Endothelial cell of umbilical vein (primary cell): ENCODE data around the gene ANKRD40CL. TPM values are rescaled to one million over a fixed set of nuclear protein-coding genes. Genes with fewer than 3 reads are reported as not detected.

Experiments
- BruUV-seq: library from RNA; stranded (reverse); fragments of 400-500 nt; replicated peaks from 2 replicates; lab custom pipeline; 2021; lab: Mats Ljungman, UMichigan
- CTCF ChIA-PET: fragments of 300-600, 350-600 bp; sonication (Branson Sonifier 250); formaldehyde crosslinking; loops from one replicate; lab custom pipeline; 2021; ENCODE audit warnings: antibody characterized with exemption, inconsistent platforms; lab: Charles Lee
- POLR2A ChIA-PET: fragments of 300-600, 350-600 bp; sonication (Branson Sonifier 250); formaldehyde crosslinking; loops from one replicate; lab custom pipeline; 2021; ENCODE audit warnings: antibody characterized with exemption, inconsistent platforms; lab: Charles Lee
- DNase-seq: peaks from one replicate; pipeline ENCODE4 v3.0.0-alpha.2; 2011; ENCODE audit warnings: low read depth, low spot score
- FAIRE-seq: peaks from 2 replicates; lab custom pipeline; 2011; peaks lifted over from hg19 to GRCh38; lab: Jason Lieb, UNC
- H2AFZ ChIP-seq: 2 replicates; pipeline ENCODE4 v1.6.0; 2012; ENCODE audit warnings: low read depth, low read length, control low read depth, inconsistent platforms
- H3K27ac ChIP-seq: 2 replicates; pipeline ENCODE4 v1.5.1; 2011; ENCODE audit warnings: low read depth, mild to moderate bottlenecking, control low read depth, low read length, moderate library complexity; ENCODE audit not compliant: insufficient read depth
- H3K27me3 ChIP-seq, 2 experiments: 2 replicates each; pipeline versions ENCODE4 v1.6.0 to v1.6.1; 2011; ENCODE audit warnings: low read length in 2 of 2, mixed read lengths in 1 of 2; ENCODE audit not compliant: control insufficient read depth in 2 of 2, insufficient read depth in 2 of 2
- H3K36me3 ChIP-seq, 2 experiments: 2 replicates in 1 of 2; 3 replicates in 1 of 2; pipeline ENCODE4 v1.5.1; 2011; ENCODE audit warnings: low read length in 2 of 2, mild to moderate bottlenecking in 1 of 2, moderate library complexity in 1 of 2; ENCODE audit not compliant: control insufficient read depth in 2 of 2, insufficient read depth in 2 of 2; ENCODE audit errors: extremely low read depth in 1 of 2
- H3K4me1 ChIP-seq: 3 replicates; pipeline ENCODE4 v1.5.1; 2011; ENCODE audit warnings: mild to moderate bottlenecking, low read length; ENCODE audit not compliant: control insufficient read depth, insufficient read depth; ENCODE audit errors: extremely low read depth
- H3K4me2 ChIP-seq: 2 replicates; pipeline ENCODE4 v1.6.1; 2011; ENCODE audit warnings: low read length, control low read depth, mixed read lengths; ENCODE audit not compliant: insufficient read depth
- H3K4me3 ChIP-seq, 3 experiments: fragments of 200-600 bp in 1 of 3; sonication (generic), shearing (Covaris generic) in 1 of 3; replicated peaks in 1 of 3; 2 replicates each; pipeline ENCODE4 v1.5.1; 2011 to 2016; ENCODE audit warnings: control low read depth in 3 of 3, low read length in 3 of 3, mild to moderate bottlenecking in 2 of 3, inconsistent platforms in 1 of 3, low read depth in 1 of 3, moderate library complexity in 1 of 3; ENCODE audit not compliant: insufficient read depth in 1 of 3
- H3K79me2 ChIP-seq: 2 replicates; pipeline ENCODE4 v1.6.0; 2012; ENCODE audit warnings: low read length, inconsistent platforms; ENCODE audit not compliant: control insufficient read depth, insufficient read depth
- H3K9ac ChIP-seq: replicated peaks from 2 replicates; pipeline ENCODE3; 2011; ENCODE audit warnings: low read length, control low read depth; ENCODE audit not compliant: insufficient read depth; ENCODE audit errors: extremely low read depth
- H3K9me1 ChIP-seq: replicated peaks from 3 replicates; pipeline ENCODE4 v1.6.0; 2011; ENCODE audit warnings: mild to moderate bottlenecking, low read length; ENCODE audit not compliant: control insufficient read depth, insufficient read depth; ENCODE audit errors: extremely low read depth
- H3K9me3 ChIP-seq: replicated peaks from 2 replicates; pipeline ENCODE4 v1.5.1; 2012; ENCODE audit warnings: low read length, inconsistent platforms; ENCODE audit not compliant: control insufficient read depth, insufficient read depth
- H4K20me1 ChIP-seq: replicated peaks from 2 replicates; pipeline ENCODE3; 2011; ENCODE audit warnings: mild to moderate bottlenecking, low read length; ENCODE audit not compliant: control insufficient read depth, insufficient read depth; ENCODE audit errors: extremely low read depth
- CTCF ChIP-seq, 2 donors: IDR thresholded peaks; 1 replicate in 1 of 2; 2 replicates in 1 of 2; pipeline ENCODE4 v1.5.1; 2011; ENCODE audit warnings: low read length in 2 of 2, mild to moderate bottlenecking in 2 of 2, moderate library complexity in 2 of 2, control low read depth in 1 of 2, inconsistent platforms in 1 of 2, low read depth in 1 of 2; ENCODE audit not compliant: insufficient read depth in 1 of 2; ENCODE audit errors: extremely low read depth in 1 of 2
- EZH2 ChIP-seq: IDR thresholded peaks from 2 replicates; pipeline ENCODE4 v1.6.1; 2012; ENCODE audit warnings: borderline replicate concordance, low read depth, mild to moderate bottlenecking, moderate library complexity, low read length, inconsistent platforms; ENCODE audit not compliant: severe bottlenecking
- FOS ChIP-seq: IDR thresholded peaks from 2 replicates; pipeline ENCODE4 v1.6.1; 2011; ENCODE audit warnings: mild to moderate bottlenecking, low read length, moderate library complexity, borderline replicate concordance; ENCODE audit not compliant: insufficient read depth
- GATA2 ChIP-seq: IDR thresholded peaks from 2 replicates; pipeline ENCODE4 v1.7.0; 2011; ENCODE audit warnings: low read depth, mild to moderate bottlenecking, moderate library complexity, mixed read lengths, low read length; ENCODE audit not compliant: insufficient read length, insufficient read depth
- JUN ChIP-seq: IDR thresholded peaks from 2 replicates; pipeline ENCODE4 v1.6.1; 2011; ENCODE audit warnings: borderline replicate concordance, low read depth; ENCODE audit not compliant: insufficient read length, insufficient read depth
- MAX ChIP-seq: IDR thresholded peaks from 2 replicates; pipeline ENCODE4 v1.6.1; 2011; ENCODE audit not compliant: insufficient read depth, insufficient read length
- MYC ChIP-seq: IDR thresholded peaks from one replicate; pipeline ENCODE4 v1.6.1; 2011; ENCODE audit warnings: mild to moderate bottlenecking, low read depth, low read length
- POLR2A ChIP-seq: IDR thresholded peaks from 2 replicates; pipeline ENCODE4 v1.6.1; 2012; ENCODE audit warnings: low read depth, mild to moderate bottlenecking, control low read depth, low read length
- POLR2AphosphoS5 ChIP-seq: IDR thresholded peaks from 2 replicates; pipeline ENCODE4 v1.6.1; 2012; ENCODE audit warnings: low read depth, mild to moderate bottlenecking, control low read depth, low read length, moderate library complexity; ENCODE audit not compliant: insufficient read depth
- dilution Hi-C: fragments of 300-500 bp; cut with MboI; formaldehyde crosslinking; loops from one replicate; pipeline ENCODE4 v1.15.0; 2019; ENCODE audit warnings: low sequenced_read_pairs; ENCODE audit not compliant: extremely low pct_ligation_motif_present
- intact Hi-C: fragments of 100-400 bp; cut with micrococcal nuclease; formaldehyde crosslinking; loops from one replicate; pipeline ENCODE4 v1.10.0; 2022
- polyA plus RNA-seq, 4 experiments: library from polyadenylated mRNA; depleted of rRNA in 3 of 4; stranded (reverse) in 3 of 4; unstranded in 1 of 4; fragments of >200 nt; gene quantifications; 2 replicates each; pipeline versions ENCODE4 v1.2.1 to v1.2.3, GENCODE V29; 2011 to 2012; ENCODE audit warnings: missing spikeins in 1 of 4
- total RNA-seq: library from RNA; stranded (reverse); gene quantifications from 2 replicates; pipeline ENCODE4 v1.2.3, GENCODE V29; 2021

The ANKRD40CL gene
- total and polyA plus RNA-seq, 2 donors (not counting 3 experiments of a cell fraction or from before 2014, with no cell fraction given) = not detected

GRCh38 chr17:50806141-50806643 lies 38.9 kb upstream of the ANKRD40CL start:
- dilution Hi-C loops = no loop called here
- Histone ChIP-seq H3K9me1 (no peaks in the 10 kb centered on the region), H3K4me3 (no peak overlapping the region), H3K9me3 (no peaks in the 10 kb centered on the region), H2AFZ (no peak overlapping the region), H3K27ac (no peak overlapping the region), H3K9ac (no peak overlapping the region), H3K36me3 (no peaks in the 10 kb centered on the region), H4K20me1 (no peaks in the 10 kb centered on the region), H3K27me3 (peaks cover 0 to 2% of the 10 kb centered on the region in 2 experiments), H3K4me2 (no peak overlapping the region), H3K4me1 (no peaks in the 10 kb centered on the region), H3K79me2 (no peaks in the 10 kb centered on the region)
- FAIRE-seq (no peak), DNase-seq (no peak)
- intact Hi-C loops = no loop called here
- no TSS peak for BruUV-seq
- ChIA-PET POLR2A (no interaction called here), CTCF (interaction anchor here (1.0 to 3.2 kb wide), 5 partner anchors 11 to 46 kb away, joined by 3 to 19 read pairs (median 3); no protein-coding TSS in a partner anchor)
- TF ChIP-seq MYC (no peak), CTCF (IDR thresholded peaks at IDR 0.05; ENCODE audit: extremely low read depth in 1 of 2, insufficient read depth in 1 of 2, low read depth in 1 of 2, low read length in 2 of 2) (no peak), FOS (no peak), POLR2A (no peak), JUN (no peak), EZH2 (no peak), GATA2 (no peak), MAX (no peak), POLR2AphosphoS5 (no peak)
